HepG2 (cell line): ENCODE measurements around the gene PTGIS. TPM values are rescaled to one million over a fixed set of nuclear protein-coding genes. Genes with fewer than 3 reads are reported as not detected.

Experiments
- ARNTL ChIP-seq: sonication (generic); formaldehyde crosslinking; IDR thresholded peaks from 2 replicates; pipeline ENCODE4 v1.4.0; 2020; ENCODE audit warnings: mild to moderate bottlenecking, missing genetic modification reagents
- CHD4 ChIP-seq: fragments of 200-600 bp; sonication (generic); IDR thresholded peaks from 2 replicates; pipeline ENCODE4 v1.7.0; 2017; ENCODE audit warnings: mild to moderate bottlenecking, low read length, borderline replicate concordance
- EED ChIP-seq: sonication (generic); formaldehyde crosslinking; IDR thresholded peaks from 2 replicates; pipeline ENCODE4 v1.5.0; 2020; ENCODE audit warnings: mild to moderate bottlenecking, missing genetic modification reagents
- FOSL2 ChIP-seq: sonication (generic); formaldehyde crosslinking; IDR thresholded peaks from 2 replicates; pipeline ENCODE4 v1.4.0; 2020; ENCODE audit warnings: missing genetic modification reagents
- MTA3 ChIP-seq: sonication (generic); formaldehyde crosslinking; IDR thresholded peaks from 2 replicates; pipeline ENCODE4 v1.4.0; 2020; ENCODE audit warnings: missing genetic modification reagents
- MTF2 ChIP-seq: sonication (generic); formaldehyde crosslinking; IDR thresholded peaks from 2 replicates; pipeline ENCODE4 v1.5.0; 2020; ENCODE audit warnings: missing genetic modification reagents, borderline replicate concordance
- MZF1 ChIP-seq: sonication (generic); formaldehyde crosslinking; IDR thresholded peaks from 2 replicates; pipeline ENCODE4 v1.8.1; 2023; ENCODE audit warnings: mild to moderate bottlenecking, missing genetic modification reagents, borderline replicate concordance
- RNF2 ChIP-seq: fragments of 450-650 bp; conservative IDR thresholded peaks from 2 replicates; pipeline ENCODE4 v1.6.1; 2016; ENCODE audit warnings: low read depth
- TEAD3 ChIP-seq: optimal IDR thresholded peaks from 2 replicates; pipeline ENCODE3; 2016; ENCODE audit warnings: borderline replicate concordance
- U2AF1 ChIP-seq: fragments of 200-400 bp; formaldehyde crosslinking; optimal IDR thresholded peaks from 2 replicates; pipeline ENCODE3; 2017; ENCODE audit warnings: mild to moderate bottlenecking, low read depth, low read length
- ZEB1 ChIP-seq: IDR thresholded peaks from 2 replicates; pipeline ENCODE4 v1.6.1; 2012; ENCODE audit warnings: mild to moderate bottlenecking, low read depth, inconsistent platforms; ENCODE audit not compliant: insufficient replicate concordance
- ZFY ChIP-seq: sonication (generic); formaldehyde crosslinking; IDR thresholded peaks from 2 replicates; pipeline ENCODE4 v1.4.0; 2020; ENCODE audit warnings: missing genetic modification reagents
- ZNF138 ChIP-seq: sonication (generic); formaldehyde crosslinking; IDR thresholded peaks from 2 replicates; pipeline ENCODE4 v1.5.0; 2020; ENCODE audit warnings: mild to moderate bottlenecking, low read depth, missing genetic modification reagents
- ZNF225 ChIP-seq: sonication (generic); formaldehyde crosslinking; IDR thresholded peaks from 2 replicates; pipeline ENCODE4 v1.4.0; 2020; ENCODE audit warnings: mild to moderate bottlenecking, missing genetic modification reagents
- ZNF616 ChIP-seq: sonication (generic); formaldehyde crosslinking; IDR thresholded peaks from 2 replicates; pipeline ENCODE4 v1.5.0; 2020; ENCODE audit warnings: low read depth, mild to moderate bottlenecking, missing genetic modification reagents
- polyA plus RNA-seq, 8 experiments: library from polyadenylated mRNA; depleted of rRNA in 3 of 8; stranded (reverse) in 7 of 8; unstranded in 1 of 8; fragments of >200 nt; fragmentation: Illumina TruSeq in 4 of 8; extraction: Trizol in 4 of 8; gene quantifications; 2 replicates each; pipeline versions ENCODE4 v1.2.1 to v1.2.3, GENCODE V29; 2011 to 2016; ENCODE audit warnings: low read depth in 4 of 8, missing spikeins in 1 of 8, mixed read lengths in 1 of 8; ENCODE audit not compliant: insufficient read depth in 1 of 8
- total RNA-seq, 5 experiments: library from RNA; depleted of rRNA; stranded (reverse); fragments of >200 nt; fragmentation: Illumina TruSeq; extraction: Trizol; gene quantifications; 2 replicates each; pipeline ENCODE4 v1.2.3, GENCODE V29; 2016; ENCODE audit warnings: low read depth in 1 of 5
- TF ChIP-seq, protein P1 (sequence below): sonication (generic); formaldehyde crosslinking; IDR thresholded peaks from 2 replicates; pipeline ENCODE4 v1.5.1; 2020; ENCODE audit warnings: mild to moderate bottlenecking, missing genetic modification reagents, moderate library complexity
- TF ChIP-seq, protein P2 (sequence below): sonication (generic); formaldehyde crosslinking; IDR thresholded peaks from 2 replicates; pipeline ENCODE4 v1.4.0; 2020; ENCODE audit warnings: mild to moderate bottlenecking, missing genetic modification reagents
- TF ChIP-seq, protein P3 (sequence below): IDR thresholded peaks from 2 replicates; pipeline ENCODE4 v1.6.1; 2016; ENCODE audit warnings: missing compliant biosample characterization, missing genetic modification reagents, borderline replicate concordance

The PTGIS gene
- total and polyA plus RNA-seq, 2 of the 13 experiments (the other 11 are each of a cell fraction or from before 2014, with no cell fraction given): not detected

DNA sequence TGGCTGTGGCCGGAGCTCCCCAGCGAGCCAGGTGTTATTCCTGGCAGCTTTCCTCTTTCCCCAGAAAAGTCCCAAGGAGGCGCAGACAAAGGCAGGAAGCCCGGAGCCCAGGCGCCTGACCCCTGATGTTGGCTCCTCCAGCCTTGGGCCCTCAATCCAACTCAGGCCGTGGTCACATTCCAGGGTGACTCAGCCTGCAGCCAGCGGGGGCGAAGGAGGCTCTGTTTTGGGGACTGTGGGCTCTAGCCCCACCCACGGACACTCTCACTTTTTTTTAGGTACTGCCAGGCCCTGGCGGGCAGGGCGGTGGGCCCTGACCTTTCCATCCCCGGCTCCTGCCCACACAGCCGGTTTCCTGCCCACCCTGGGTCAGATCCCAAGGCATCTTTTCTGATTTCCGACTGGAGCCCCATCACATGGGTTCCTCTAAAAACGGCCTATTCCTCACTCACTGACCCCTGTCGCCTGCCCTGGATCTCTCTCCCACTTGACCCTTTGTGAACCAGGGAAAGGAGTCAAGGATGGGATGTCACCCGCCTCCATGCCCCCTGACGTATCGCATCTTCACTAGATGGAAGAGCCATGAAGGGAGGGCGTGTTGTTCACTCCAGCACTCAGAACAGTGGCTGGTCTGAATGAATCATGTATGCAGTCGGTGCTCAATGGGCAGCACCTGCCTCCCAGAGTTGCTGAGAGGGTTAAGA, 5.5 kb downstream of the PTGIS start (continued):
- TF ChIP-seq ARNTL (CRISPR knock-in tag): no peak
- TF ChIP-seq CHD4: no peak
- TF ChIP-seq MTA3 (CRISPR knock-in tag): no peak
- TF ChIP-seq RNF2: no peak
- no peak for TF ChIP-seq MTF2 (CRISPR knock-in tag)
- TF ChIP-seq, protein P1, sequence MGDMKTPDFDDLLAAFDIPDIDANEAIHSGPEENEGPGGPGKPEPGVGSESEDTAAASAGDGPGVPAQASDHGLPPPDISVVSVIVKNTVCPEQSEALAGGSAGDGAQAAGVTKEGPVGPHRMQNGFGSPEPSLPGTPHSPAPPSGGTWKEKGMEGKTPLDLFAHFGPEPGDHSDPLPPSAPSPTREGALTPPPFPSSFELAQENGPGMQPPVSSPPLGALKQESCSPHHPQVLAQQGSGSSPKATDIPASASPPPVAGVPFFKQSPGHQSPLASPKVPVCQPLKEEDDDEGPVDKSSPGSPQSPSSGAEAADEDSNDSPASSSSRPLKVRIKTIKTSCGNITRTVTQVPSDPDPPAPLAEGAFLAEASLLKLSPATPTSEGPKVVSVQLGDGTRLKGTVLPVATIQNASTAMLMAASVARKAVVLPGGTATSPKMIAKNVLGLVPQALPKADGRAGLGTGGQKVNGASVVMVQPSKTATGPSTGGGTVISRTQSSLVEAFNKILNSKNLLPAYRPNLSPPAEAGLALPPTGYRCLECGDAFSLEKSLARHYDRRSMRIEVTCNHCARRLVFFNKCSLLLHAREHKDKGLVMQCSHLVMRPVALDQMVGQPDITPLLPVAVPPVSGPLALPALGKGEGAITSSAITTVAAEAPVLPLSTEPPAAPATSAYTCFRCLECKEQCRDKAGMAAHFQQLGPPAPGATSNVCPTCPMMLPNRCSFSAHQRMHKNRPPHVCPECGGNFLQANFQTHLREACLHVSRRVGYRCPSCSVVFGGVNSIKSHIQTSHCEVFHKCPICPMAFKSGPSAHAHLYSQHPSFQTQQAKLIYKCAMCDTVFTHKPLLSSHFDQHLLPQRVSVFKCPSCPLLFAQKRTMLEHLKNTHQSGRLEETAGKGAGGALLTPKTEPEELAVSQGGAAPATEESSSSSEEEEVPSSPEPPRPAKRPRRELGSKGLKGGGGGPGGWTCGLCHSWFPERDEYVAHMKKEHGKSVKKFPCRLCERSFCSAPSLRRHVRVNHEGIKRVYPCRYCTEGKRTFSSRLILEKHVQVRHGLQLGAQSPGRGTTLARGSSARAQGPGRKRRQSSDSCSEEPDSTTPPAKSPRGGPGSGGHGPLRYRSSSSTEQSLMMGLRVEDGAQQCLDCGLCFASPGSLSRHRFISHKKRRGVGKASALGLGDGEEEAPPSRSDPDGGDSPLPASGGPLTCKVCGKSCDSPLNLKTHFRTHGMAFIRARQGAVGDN (CRISPR knock-in tag): peak; percentile 29
- peak; percentile 67 for TF ChIP-seq FOSL2 (CRISPR knock-in tag)
- TF ChIP-seq ZNF138 (CRISPR knock-in tag): no peak
- TF ChIP-seq ZFY (CRISPR knock-in tag): no peak
- TF ChIP-seq, protein P2, sequence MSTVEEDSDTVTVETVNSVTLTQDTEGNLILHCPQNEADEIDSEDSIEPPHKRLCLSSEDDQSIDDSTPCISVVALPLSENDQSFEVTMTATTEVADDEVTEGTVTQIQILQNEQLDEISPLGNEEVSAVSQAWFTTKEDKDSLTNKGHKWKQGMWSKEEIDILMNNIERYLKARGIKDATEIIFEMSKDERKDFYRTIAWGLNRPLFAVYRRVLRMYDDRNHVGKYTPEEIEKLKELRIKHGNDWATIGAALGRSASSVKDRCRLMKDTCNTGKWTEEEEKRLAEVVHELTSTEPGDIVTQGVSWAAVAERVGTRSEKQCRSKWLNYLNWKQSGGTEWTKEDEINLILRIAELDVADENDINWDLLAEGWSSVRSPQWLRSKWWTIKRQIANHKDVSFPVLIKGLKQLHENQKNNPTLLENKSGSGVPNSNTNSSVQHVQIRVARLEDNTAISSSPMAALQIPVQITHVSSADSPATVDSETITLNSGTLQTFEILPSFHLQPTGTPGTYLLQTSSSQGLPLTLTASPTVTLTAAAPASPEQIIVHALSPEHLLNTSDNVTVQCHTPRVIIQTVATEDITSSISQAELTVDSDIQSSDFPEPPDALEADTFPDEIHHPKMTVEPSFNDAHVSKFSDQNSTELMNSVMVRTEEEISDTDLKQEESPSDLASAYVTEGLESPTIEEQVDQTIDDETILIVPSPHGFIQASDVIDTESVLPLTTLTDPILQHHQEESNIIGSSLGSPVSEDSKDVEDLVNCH (CRISPR knock-in tag): no peak
- peak; percentile 54; the same call in 1 of the 2 replicates for TF ChIP-seq EED (CRISPR knock-in tag)
- TF ChIP-seq, protein P3, sequence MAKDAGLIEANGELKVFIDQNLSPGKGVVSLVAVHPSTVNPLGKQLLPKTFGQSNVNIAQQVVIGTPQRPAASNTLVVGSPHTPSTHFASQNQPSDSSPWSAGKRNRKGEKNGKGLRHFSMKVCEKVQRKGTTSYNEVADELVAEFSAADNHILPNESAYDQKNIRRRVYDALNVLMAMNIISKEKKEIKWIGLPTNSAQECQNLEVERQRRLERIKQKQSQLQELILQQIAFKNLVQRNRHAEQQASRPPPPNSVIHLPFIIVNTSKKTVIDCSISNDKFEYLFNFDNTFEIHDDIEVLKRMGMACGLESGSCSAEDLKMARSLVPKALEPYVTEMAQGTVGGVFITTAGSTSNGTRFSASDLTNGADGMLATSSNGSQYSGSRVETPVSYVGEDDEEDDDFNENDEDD (CRISPR knock-in tag): no peak
- TF ChIP-seq ZNF225 (CRISPR knock-in tag): no peak
- peak; percentile 82 for TF ChIP-seq TEAD3 (CRISPR knock-in tag)
- no peak for TF ChIP-seq U2AF1
- TF ChIP-seq MZF1 (CRISPR knock-in tag): no peak
- TF ChIP-seq ZNF616 (CRISPR knock-in tag): no peak
- TF ChIP-seq ZEB1: no peak
